ENCODE measurements around the gene POLD2.

The POLD2 gene

GRCh38 chr7:44098092-44099068 is 25.0 kb downstream of the POLD2 start:
- Histone ChIP-seq H3K79me2 (ENCODE audit: insufficient read depth, low read length) (no peaks in the 10 kb centered on the region), H3K4me2 (ENCODE audit: low read depth, low read length, poor library complexity, severe bottlenecking) (no peak overlapping the region), H3K27me3 (ENCODE audit: low read length) (no peaks in the 10 kb centered on the region), H3K9me3 (ENCODE audit: insufficient read depth, low read length) (no peaks in the 10 kb centered on the region), H3K9me2 (replicated peaks; ENCODE audit: insufficient read depth, low read length) (no peaks in the 10 kb centered on the region), H4K20me1 (ENCODE audit: low read depth, low read length) (no peaks in the 10 kb centered on the region), H3K4me3 (ENCODE audit: insufficient read depth, low read length, poor library complexity, severe bottlenecking) (no peak overlapping the region), H2AFZ (ENCODE audit: low read depth, low read length, severe bottlenecking) (no peak overlapping the region), H3K9ac (ENCODE audit: low read length) (no peak overlapping the region), H3K36me3 (ENCODE audit: low read length) (no peaks in the 10 kb centered on the region), H3K27ac (ENCODE audit: low read depth, low read length) (no peak overlapping the region), H3F3A (ENCODE audit: insufficient read depth) (no peaks in the 10 kb centered on the region)
- TF ChIP-seq EZH2phosphoT487 (conservative IDR thresholded peaks at IDR 0.05; ENCODE audit: low read length) = no peak

GRCh38 chr7:44097064-44097932 is 26.1 kb downstream of the POLD2 start:
- Histone ChIP-seq H3K27me3 (ENCODE audit: low read length) (no peaks in the 10 kb centered on the region), H3K9me3 (ENCODE audit: insufficient read depth, low read length) (no peaks in the 10 kb centered on the region), H3K9ac (ENCODE audit: low read length) (no peak overlapping the region), H3F3A (ENCODE audit: insufficient read depth) (no peaks in the 10 kb centered on the region), H2AFZ (ENCODE audit: low read depth, low read length, severe bottlenecking) (no peak overlapping the region), H3K36me3 (ENCODE audit: low read length) (no peaks in the 10 kb centered on the region), H3K4me2 (ENCODE audit: low read depth, low read length, poor library complexity, severe bottlenecking) (no peak overlapping the region), H3K9me2 (replicated peaks; ENCODE audit: insufficient read depth, low read length) (no peaks in the 10 kb centered on the region), H3K4me3 (ENCODE audit: insufficient read depth, low read length, poor library complexity, severe bottlenecking) (no peak overlapping the region), H3K79me2 (ENCODE audit: insufficient read depth, low read length) (no peaks in the 10 kb centered on the region), H4K20me1 (ENCODE audit: low read depth, low read length) (no peaks in the 10 kb centered on the region), H3K27ac (ENCODE audit: low read depth, low read length) (no peak overlapping the region)
- TF ChIP-seq CTCF (IDR thresholded peaks at IDR 0.05; ENCODE audit: insufficient read depth, low read length, poor library complexity, severe bottlenecking) = no peak

- no peaks in the 10 kb centered on the region for H3K9me2 ChIP-seq (replicated peaks; ENCODE audit: insufficient read depth, low read length)
- no peak overlapping the region for H3K27ac ChIP-seq (ENCODE audit: low read depth, low read length)
- no peak overlapping the region for H3K9ac ChIP-seq (ENCODE audit: low read length)
- no peak overlapping the region for H3K4me3 ChIP-seq (ENCODE audit: insufficient read depth, low read length, poor library complexity, severe bottlenecking)
- no peak overlapping the region for H2AFZ ChIP-seq (ENCODE audit: low read depth, low read length, severe bottlenecking)
- no peaks in the 10 kb centered on the region for H4K20me1 ChIP-seq (ENCODE audit: low read depth, low read length)
- no peaks in the 10 kb centered on the region for H3F3A ChIP-seq (ENCODE audit: insufficient read depth)
- TF ChIP-seq EZH2phosphoT487 (conservative IDR thresholded peaks at IDR 0.05; ENCODE audit: low read length) (no peak), CTCF (IDR thresholded peaks at IDR 0.05; ENCODE audit: insufficient read depth, low read length, poor library complexity, severe bottlenecking) (no peak)
- H3K9me3 ChIP-seq (ENCODE audit: insufficient read depth, low read length) = no peaks in the 10 kb centered on the region
- H3K36me3 ChIP-seq (ENCODE audit: low read length) = no peaks in the 10 kb centered on the region
- H3K79me2 ChIP-seq (ENCODE audit: insufficient read depth, low read length) = no peaks in the 10 kb centered on the region
- H3K4me2 ChIP-seq (ENCODE audit: low read depth, low read length, poor library complexity, severe bottlenecking) = no peak overlapping the region
- no peaks in the 10 kb centered on the region for H3K27me3 ChIP-seq (ENCODE audit: low read length)
Measured at GRCh38 chr7:44096326-44096881, 26.9 kb downstream of the POLD2 start.

Data from SU-DHL-6 (cell line).